GM18873 (cell line): ENCODE data around the gene RAB44.

Experiments used
- ATAC-seq: cut with Tn5 transposase; IDR thresholded peaks from one replicate; pipeline ENCODE4 v1.9.1; 2021; ENCODE audit warnings: mild to moderate bottlenecking, moderate library complexity, moderate number of reproducible peaks; ENCODE audit not compliant: unreplicated experiment, low FRiP score

Gene RAB44

DNA sequence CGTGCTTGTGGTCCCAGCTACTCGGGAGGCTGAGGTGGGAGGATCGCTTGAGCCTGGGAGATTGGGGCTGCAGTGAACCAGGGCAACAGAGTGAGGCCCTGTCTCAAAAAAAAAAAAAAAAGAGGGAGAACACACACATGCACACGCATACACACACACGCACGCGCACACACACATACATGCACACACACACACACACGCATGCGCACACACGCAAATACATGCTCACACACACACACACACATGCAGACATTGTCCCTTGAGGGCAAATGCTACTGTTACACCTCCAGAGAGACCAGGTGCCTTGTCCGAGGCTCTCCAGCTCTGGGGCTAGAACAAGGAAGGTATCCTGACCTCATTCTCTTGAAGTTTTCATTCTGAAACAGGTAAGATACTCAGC, 64.5 kb downstream of the RAB44 start:
- ATAC-seq = no peak

DNA sequence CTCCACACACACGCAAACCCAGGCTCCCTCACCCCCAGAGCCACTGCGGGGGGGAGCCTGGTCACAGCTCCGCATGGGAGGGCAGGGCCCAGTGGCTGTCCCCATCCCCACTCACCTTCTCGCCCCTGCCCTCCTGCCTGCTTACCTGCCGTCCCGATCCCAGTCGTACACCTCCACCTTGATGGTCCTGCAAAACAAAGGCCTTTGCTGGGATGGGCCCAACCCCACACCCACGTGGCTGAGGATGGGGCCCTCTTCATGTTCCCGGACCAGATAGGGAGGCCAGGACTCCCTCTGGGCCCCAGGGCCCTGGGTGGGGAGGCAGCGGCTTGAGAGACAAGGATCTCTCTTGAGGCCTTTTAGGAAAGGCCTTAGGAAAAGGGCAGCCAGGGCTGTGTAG, 67.6 kb downstream of the RAB44 start:
- no peak for ATAC-seq

DNA sequence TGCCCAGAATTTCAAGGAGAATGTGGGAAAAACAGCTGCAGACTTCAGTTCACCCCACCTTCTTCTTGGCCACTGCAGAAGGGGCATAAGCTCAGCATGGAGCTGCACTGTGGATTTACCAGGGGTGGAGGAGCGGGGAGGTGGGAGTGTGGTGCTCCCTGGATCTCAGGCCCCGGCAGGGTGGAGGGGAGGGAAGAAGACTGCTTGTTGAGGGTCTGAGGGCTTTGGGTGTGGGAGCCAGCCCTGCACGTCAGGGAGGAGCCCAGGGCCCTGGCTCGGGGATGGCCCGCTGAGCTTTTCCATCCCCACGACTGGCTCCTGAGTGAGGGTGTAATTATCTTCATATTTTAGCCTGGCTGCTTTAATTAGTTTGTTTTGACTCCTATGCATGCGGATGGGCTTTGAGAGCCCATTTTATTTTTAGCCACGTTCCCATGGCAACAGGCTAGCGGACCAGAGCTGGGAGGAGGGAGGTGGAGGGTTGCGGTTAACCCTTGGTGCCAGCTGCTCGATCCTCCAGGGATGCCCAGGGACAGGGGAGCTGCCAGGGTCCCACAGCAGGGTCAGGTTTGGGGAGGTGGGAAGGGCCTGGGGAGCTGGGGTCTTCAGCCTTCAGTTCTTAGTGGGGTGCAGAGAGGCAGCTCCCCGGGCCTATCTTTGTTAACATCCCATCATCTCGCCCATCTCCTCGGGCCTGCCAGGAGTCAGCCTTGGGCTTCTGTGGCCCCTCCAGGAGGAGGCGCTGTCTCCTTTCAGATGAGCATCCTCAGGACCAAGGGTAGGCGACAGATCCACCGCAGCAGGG, 68.2 kb downstream of the RAB44 start:
- no peak for ATAC-seq

DNA sequence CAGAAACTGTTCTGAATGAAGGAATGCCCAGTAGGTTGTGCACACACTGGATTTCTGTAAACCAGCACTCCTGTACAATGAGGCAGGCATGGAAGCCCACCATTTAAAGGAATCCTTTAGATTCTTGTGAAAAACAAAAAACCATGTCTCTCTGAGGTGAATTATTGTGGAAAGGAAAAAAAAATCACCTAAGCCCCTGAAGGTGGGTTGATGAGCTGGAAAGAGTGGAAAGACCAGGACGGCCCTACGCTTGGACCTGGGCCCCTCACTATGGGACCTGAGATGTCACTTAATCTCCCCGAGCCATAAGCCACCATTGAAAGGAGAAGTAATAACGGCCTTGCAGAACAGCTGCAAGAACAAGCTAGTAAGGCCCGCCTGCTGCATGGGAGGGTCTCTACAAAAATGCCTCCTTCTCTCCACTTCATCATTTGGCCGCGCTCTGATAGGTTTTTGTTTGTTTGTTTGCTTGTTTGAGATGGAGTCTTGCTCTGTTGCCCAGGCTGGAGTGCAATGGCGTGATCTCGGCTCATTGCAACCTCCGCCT, 68.8 kb downstream of the RAB44 start:
- no peak for ATAC-seq

DNA sequence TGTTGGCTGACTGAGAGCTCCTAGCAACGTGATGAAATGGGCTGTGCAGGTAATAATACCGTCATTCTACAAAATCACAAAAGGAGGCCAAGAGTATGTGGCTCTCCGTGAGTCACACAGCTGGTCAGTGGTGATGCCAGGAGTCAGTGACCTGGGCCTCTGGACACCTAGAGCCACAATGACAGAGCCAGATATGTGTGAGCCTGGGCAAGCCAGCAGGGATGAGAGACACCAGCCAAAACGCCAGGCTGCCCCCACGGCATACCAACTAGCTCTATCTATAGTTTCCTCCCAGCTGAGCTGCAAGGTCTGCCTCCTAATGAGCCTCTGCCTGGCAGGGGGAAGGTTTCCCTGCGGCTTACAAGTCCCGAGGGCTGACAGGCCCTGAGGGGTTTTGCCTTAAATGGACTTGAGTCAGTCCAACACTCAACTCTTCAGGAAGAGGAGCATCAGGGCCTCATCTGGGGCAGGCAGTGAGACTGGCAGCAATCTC, 71.6 kb downstream of the RAB44 start:
- no peak for ATAC-seq

DNA sequence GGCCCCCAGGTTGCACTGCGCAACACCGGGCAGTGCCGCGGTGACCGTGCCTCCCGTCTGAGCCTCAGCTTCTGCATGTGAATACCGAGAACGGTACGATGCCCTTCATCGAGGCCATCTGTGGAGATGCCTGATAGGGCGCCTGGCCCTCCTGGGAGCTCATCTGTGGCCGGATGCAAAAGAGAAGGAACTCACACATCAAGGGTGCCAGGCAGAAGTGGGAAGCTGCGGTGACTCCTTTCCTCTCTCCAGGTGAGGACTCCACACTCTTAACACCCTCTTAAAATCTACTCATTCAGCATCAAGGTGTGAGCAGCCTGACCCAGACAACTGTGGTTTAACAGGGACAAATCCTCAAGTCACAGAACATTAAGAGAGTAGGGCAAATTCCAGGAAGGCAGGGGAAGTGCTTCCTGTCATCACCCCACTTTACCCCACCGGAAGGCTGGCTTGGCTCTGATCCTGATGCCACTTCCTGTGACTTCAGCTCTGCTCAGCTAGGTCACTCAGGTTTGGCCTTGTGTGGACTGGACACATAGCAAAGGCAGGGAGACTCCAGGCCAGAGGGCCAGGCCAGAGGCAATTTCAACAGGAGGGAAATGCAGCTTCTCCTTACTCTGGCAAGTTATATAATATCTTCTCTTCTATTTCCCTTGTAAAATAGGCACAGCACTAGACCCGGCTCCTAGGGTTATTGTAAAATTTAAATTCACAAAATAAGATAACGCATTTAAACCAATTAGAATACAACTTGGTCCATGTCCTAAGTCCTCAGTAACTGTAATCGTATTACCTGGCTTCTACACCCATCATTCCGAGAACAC, 72.3 kb downstream of the RAB44 start:
- no peak for ATAC-seq

DNA sequence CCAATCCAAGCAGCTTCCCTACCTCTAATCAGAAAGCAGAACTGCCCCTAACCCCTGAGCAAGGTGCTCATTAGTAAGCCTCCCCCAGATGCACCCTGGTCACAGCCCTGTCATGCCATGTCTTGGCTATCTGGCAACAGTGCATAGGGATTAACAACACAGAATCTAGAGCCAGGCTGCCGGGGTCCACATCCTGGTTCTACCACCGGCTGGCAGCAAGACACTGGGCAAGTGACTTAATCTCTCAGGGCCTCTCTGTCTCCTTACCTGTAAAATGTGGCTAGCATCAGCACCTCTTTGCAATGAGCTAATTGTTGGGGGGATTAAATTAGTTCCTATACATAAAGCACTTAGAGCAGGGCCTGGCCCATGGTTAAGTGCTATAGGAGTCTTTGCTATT, 73.5 kb downstream of the RAB44 start:
- ATAC-seq = no peak

DNA sequence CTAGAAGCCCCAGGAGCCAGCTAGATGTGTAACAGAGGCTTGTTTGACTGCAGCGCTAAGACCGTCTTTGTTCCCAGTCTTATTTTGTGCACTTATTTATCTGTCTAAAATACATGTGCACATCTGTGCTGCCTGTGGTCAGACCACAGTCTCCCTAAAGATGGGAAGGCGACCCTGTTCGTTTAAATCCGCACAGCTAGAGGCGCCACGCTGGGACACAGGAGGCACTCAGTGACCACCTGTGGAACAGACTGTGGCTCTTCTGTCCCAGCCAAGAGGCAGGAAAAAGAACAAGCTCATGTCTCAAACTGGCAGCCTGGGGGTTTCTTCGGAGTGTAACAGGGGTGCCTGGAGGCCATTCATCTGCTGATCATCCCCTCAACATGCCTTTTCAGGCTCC, 74.8 kb downstream of the RAB44 start:
- no peak for ATAC-seq

DNA sequence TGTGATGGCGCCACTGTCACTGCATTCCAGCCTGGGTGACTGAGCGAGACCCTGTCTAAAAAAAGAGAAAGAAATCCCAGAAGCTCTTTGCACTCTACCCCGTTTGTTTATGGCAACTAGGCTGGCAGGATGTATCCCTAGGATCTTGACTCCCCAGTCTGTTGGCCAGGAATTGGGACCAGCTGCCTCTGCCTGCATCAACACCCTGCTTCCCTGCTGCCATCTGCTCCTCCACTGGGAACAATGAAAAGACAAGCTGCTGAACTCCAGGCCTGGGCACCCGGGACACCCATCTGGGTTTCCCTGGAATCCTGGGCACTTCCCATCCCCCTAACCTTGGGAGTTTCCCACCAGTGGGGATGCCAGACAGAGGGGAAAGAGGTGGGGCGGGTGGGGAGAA, 76.7 kb downstream of the RAB44 start:
- no peak for ATAC-seq

DNA sequence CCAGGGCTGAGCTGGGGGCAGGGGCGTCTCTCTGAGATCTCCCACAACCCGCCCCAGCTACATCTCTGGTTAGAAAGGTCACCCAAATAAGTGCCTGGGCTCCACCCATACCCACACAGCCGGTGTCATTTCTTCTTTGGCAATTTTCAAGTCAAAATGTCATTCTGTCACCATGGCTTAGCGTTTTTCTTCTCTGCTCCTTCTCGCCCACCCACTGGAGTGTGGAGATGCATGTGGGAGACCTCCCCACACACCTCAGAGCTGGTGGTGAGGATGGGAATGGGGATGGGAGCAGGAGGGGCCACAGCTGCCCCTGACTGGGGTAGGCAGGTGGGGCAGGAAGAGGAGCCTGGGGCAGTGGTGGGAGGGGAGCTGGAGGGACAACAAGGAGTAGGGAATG, 78.5 kb downstream of the RAB44 start:
- no peak for ATAC-seq

DNA sequence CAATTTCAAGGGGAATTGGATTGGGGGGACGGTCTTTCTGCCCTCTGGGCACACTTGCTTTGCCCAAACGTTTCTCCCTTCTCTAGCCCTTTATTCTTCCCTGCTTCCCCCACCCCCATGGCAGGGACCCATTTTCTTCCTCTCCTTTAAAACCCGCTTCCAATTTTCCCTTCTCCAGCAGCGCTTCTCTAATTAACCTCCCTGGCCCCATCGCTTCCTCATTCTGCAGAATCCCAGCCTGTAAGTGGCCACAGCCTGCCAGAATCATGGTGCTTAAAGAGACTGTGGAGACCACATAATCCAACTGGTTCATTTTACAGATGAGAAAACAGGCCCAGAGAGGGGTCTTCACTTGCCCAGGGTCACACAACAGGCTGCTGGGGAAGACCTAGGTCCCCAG, 80.2 kb downstream of the RAB44 start:
- ATAC-seq = no peak

DNA sequence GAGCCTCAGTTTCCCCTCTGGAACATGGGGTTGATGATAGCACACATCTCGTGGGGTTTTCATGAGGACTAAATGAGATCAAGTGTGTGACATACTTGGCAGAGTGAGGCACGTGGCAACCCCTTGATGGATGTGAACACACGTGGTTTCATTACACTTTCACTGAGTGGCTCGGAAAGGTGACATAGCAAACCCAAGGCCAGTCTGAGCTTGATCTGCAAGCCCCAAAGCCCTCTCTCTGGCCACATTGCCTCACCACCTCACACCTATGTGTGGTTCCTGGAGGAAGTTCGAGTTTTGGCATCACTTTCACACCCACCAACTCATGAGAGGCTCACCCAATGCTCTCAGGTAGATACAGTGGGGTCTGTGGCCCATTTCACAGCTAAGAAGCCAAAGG, 81.6 kb downstream of the RAB44 start:
- no peak for ATAC-seq

DNA sequence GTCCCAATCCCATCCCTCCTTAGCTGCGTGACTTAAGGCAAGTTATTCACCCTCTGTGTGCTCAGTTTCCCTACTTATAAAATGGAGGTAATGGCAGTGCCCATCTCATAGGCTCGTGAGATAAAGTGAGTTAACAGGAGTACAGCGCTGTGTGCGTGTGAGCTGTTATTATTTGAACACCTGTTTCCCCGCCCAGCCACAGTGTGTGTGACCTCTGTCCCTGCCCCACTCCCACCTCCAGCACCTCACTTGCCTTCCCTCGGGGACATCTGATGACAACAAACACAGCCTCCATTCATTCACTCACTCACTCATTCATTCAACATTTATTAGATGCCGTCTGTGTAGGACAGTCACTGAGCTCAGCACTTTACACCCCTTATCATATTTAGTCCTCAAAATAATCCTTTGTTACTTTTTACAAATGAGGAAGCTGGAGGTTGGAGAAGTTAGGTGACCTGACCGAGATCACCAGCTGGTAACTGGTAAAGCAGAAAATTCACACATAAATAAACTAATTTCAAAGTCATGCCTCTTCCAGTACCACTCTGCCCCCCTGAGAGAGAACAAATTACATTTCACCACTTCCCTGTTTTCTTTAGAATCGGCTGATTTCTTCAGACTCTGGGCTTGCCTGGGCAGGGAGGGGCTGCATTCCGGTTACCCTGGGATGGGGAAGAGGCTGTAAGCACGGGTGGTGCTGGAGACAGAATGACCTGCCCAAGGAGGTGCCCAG, 83.0 kb downstream of the RAB44 start:
- ATAC-seq = no peak

DNA sequence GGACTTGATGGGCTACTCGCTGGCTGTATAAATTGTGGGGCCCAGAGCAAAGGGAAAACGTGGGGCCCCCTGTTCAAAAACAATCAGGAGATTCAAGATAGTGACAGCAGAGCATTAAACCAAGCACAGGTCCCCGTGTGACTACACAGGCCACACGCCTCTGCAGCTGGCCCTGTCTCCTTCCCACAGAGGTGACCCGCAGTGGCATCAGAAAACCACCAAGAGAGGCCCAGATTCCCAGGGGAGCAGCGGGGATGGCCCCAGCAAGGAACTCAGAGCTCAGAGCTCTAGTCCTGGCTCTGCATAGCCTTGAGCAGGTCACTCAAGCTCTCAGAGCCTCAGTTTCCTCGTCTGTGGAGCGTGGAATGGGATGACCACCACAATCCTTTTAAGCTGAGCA, 84.0 kb downstream of the RAB44 start:
- no peak for ATAC-seq
